ENCODE data around the gene SCN3B. TPM values are rescaled to one million over a fixed set of nuclear protein-coding genes. Genes with fewer than 3 reads are reported as not detected.
A peak's percentile ranks its signal among the peaks of the same experiment; 100 is the strongest.

SCN3B gene
- total and polyA plus RNA-seq, 9 of the 15 experiments (the other 6 are each of a cell fraction or from before 2014, with no cell fraction given) = 0.01 to 0.15 (median 0.04) TPM; not detected in 6

GRCh38 chr11:123580557-123581275 is 73.7 kb downstream of the SCN3B start (continued):
- TF ChIP-seq IRF9 (tag; IDR thresholded peaks at IDR 0.05) = no peak
- TF ChIP-seq CREM (IDR thresholded peaks at IDR 0.05; ENCODE audit: low read depth) = peak; percentile 38; the same call in 1 of the 2 replicates
- no peak for TF ChIP-seq GATAD2B (IDR thresholded peaks at IDR 0.05; ENCODE audit: borderline replicate concordance)
- no peak for TF ChIP-seq ZFP36 (IDR thresholded peaks at IDR 0.05; ENCODE audit: low read depth, low read length, partially characterized antibody)
- TF ChIP-seq NR3C1 (CRISPR knock-in tag; IDR thresholded peaks at IDR 0.05) = no peak
- no peak for TF ChIP-seq ZNF224 (CRISPR knock-in tag; IDR thresholded peaks at IDR 0.05)
- TF ChIP-seq ZNF766 (CRISPR knock-in tag; conservative IDR thresholded peaks at IDR 0.05) = no peak
- no peak for TF ChIP-seq GATAD2A (IDR thresholded peaks at IDR 0.05)
- no peak for TF ChIP-seq XRCC5 (IDR thresholded peaks at IDR 0.05; ENCODE audit: low read depth, low read length)
- no peak for TF ChIP-seq EZH2 (IDR thresholded peaks at IDR 0.05; ENCODE audit: borderline replicate concordance, low read depth, low read length)
- TF ChIP-seq ARHGAP35 (IDR thresholded peaks at IDR 0.05; ENCODE audit: partially characterized antibody) = peak; percentile 19
- no peak for TF ChIP-seq NFATC3 (IDR thresholded peaks at IDR 0.05)
- TF ChIP-seq POLR3A (IDR thresholded peaks at IDR 0.05; ENCODE audit: borderline replicate concordance, extremely low read depth, insufficient read depth, insufficient read length) = no peak
- TF ChIP-seq ZHX1 (conservative IDR thresholded peaks at IDR 0.05; ENCODE audit: low read length) = no peak
- peak; percentile 62 for TF ChIP-seq ETV1 (tag; conservative IDR thresholded peaks at IDR 0.05; ENCODE audit: low read depth)
- TF ChIP-seq THAP12 (CRISPR knock-in tag; IDR thresholded peaks at IDR 0.05) = no peak
- peak; percentile 51 for TF ChIP-seq SMC3 (conservative IDR thresholded peaks at IDR 0.05; ENCODE audit: insufficient read depth, low read depth, low read length)
- TF ChIP-seq RAD51 (IDR thresholded peaks at IDR 0.05; ENCODE audit: borderline replicate concordance, low read depth) = no peak
- TF ChIP-seq ZNF512 (tag; IDR thresholded peaks at IDR 0.05) = no peak
